HepG2 (cell line): ENCODE results near the gene HSD11B2. TPM values are rescaled to one million over a fixed set of nuclear protein-coding genes. Genes with fewer than 3 reads are reported as not detected.
A peak's percentile ranks its signal among the peaks of the same experiment; 100 is the strongest.

ENCODE experiments used
- ELF1 ChIP-seq: sonication (generic); formaldehyde crosslinking; IDR thresholded peaks from 2 replicates; pipeline ENCODE4 v1.4.0; 2020; ENCODE audit warnings: missing genetic modification reagents
- MAF1 ChIP-seq: sonication (generic); formaldehyde crosslinking; IDR thresholded peaks from 2 replicates; pipeline ENCODE4 v1.5.0; 2020; ENCODE audit warnings: missing genetic modification reagents, borderline replicate concordance
- NR1H2 ChIP-seq: sonication (generic); formaldehyde crosslinking; IDR thresholded peaks from 2 replicates; pipeline ENCODE4 v1.8.1; 2022; ENCODE audit warnings: low read depth, missing genetic modification reagents, borderline replicate concordance
- RBFOX2 ChIP-seq: fragments of 200-400 bp; formaldehyde crosslinking; IDR thresholded peaks from 2 replicates; pipeline ENCODE4 v1.6.1; 2017; ENCODE audit warnings: low read depth, mild to moderate bottlenecking, low read length
- SRSF1 ChIP-seq: fragments of 200-400 bp; formaldehyde crosslinking; optimal IDR thresholded peaks from 2 replicates; pipeline ENCODE3; 2017; ENCODE audit warnings: mild to moderate bottlenecking, low read depth, low read length, moderate library complexity
- THAP11 ChIP-seq: IDR thresholded peaks from 2 replicates; pipeline ENCODE4 v1.6.1; 2016; ENCODE audit warnings: missing biosample characterization, missing genetic modification reagents
- TOPORS ChIP-seq: sonication (generic); formaldehyde crosslinking; IDR thresholded peaks from 2 replicates; pipeline ENCODE4 v1.8.0; 2023; ENCODE audit warnings: mild to moderate bottlenecking, missing genetic modification reagents
- ZIK1 ChIP-seq: sonication (generic); formaldehyde crosslinking; IDR thresholded peaks from 2 replicates; pipeline ENCODE4 v1.5.0; 2020; ENCODE audit warnings: mild to moderate bottlenecking, low read depth, missing genetic modification reagents, borderline replicate concordance
- ZMYM4 ChIP-seq: sonication (generic); formaldehyde crosslinking; IDR thresholded peaks from 2 replicates; pipeline ENCODE4 v1.8.1; 2023; ENCODE audit warnings: mild to moderate bottlenecking, missing genetic modification reagents
- ZNF383 ChIP-seq: sonication (generic); formaldehyde crosslinking; IDR thresholded peaks from 2 replicates; pipeline ENCODE4 v1.4.0; 2020; ENCODE audit warnings: missing genetic modification reagents, mild to moderate bottlenecking, borderline replicate concordance
- ZNF761 ChIP-seq: sonication (generic); formaldehyde crosslinking; conservative IDR thresholded peaks from 2 replicates; pipeline ENCODE4 v1.4.0; 2020; ENCODE audit warnings: mild to moderate bottlenecking, missing genetic modification reagents
- ZNF891 ChIP-seq: sonication (generic); formaldehyde crosslinking; IDR thresholded peaks from 2 replicates; pipeline ENCODE4 v1.5.0; 2020; ENCODE audit warnings: mild to moderate bottlenecking, missing genetic modification reagents
- ZSCAN9 ChIP-seq: IDR thresholded peaks from 2 replicates; pipeline ENCODE4 v1.6.1; 2016; ENCODE audit warnings: borderline replicate concordance
- polyA plus RNA-seq, 8 experiments: library from polyadenylated mRNA; depleted of rRNA in 3 of 8; stranded (reverse) in 7 of 8; unstranded in 1 of 8; fragments of >200 nt; fragmentation: Illumina TruSeq in 4 of 8; extraction: Trizol in 4 of 8; gene quantifications; 2 replicates each; pipeline versions ENCODE4 v1.2.1 to v1.2.3, GENCODE V29; 2011 to 2016; ENCODE audit warnings: low read depth in 4 of 8, missing spikeins in 1 of 8, mixed read lengths in 1 of 8; ENCODE audit not compliant: insufficient read depth in 1 of 8
- total RNA-seq, 5 experiments: library from RNA; depleted of rRNA; stranded (reverse); fragments of >200 nt; fragmentation: Illumina TruSeq; extraction: Trizol; gene quantifications; 2 replicates each; pipeline ENCODE4 v1.2.3, GENCODE V29; 2016; ENCODE audit warnings: low read depth in 1 of 5
- TF ChIP-seq, protein P1 (sequence below): fragments of 450-650 bp; IDR thresholded peaks from 2 replicates; pipeline ENCODE4 v1.6.1; 2017; ENCODE audit warnings: mild to moderate bottlenecking
- TF ChIP-seq, protein P2 (sequence below): sonication (generic); formaldehyde crosslinking; IDR thresholded peaks from 2 replicates; pipeline ENCODE4 v1.4.0; 2020; ENCODE audit warnings: missing genetic modification reagents
- TF ChIP-seq, protein P3 (sequence below): sonication (generic); formaldehyde crosslinking; IDR thresholded peaks from 2 replicates; pipeline ENCODE4 v1.4.0; 2020; ENCODE audit warnings: mild to moderate bottlenecking, missing genetic modification reagents
- TF ChIP-seq, protein P4 (sequence below): sonication (generic); formaldehyde crosslinking; IDR thresholded peaks from 2 replicates; pipeline ENCODE4 v1.5.0; 2020; ENCODE audit warnings: mild to moderate bottlenecking, missing genetic modification reagents, borderline replicate concordance

HSD11B2 gene
- total and polyA plus RNA-seq, 2 of the 13 experiments (the other 11 are each of a cell fraction or from before 2014, with no cell fraction given), result 8.9 to 13.6 TPM

DNA sequence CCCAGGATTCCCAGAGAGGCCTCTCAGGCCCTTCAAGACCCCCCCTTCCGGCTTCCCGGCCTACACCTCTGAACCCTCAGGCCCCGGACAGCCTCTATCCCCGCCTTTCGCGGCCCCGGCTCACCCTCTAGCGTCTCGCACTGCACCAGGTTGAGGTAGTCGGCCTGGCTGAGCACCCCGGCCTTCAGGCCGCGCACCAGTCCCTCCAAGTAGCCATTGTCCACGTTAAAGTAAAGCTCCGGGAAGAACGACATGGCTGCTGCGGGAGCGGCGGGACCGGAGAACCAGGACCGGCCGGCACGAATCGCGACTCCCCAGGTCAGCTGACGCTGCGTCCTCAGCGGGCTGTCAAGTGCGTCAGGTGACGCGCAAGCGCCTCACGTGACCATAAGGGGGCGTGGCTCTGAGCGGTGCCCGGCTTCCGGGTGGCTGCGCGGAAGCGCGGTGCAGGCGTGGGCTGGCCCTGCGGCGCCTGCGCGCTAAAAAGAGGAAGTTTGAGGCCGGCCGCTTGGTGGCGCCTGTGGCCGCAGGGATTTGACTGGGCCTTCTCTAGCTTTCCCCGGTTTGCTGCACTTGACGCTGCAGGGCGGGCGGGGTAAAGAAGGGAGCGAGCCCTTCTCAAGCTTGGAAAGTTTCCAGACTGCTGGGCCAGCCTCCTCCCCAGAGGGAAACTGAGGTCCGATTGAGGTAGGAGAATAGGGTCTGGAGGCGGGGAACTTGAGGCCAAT is 50.1 kb downstream of the HSD11B2 start, which contains the start of gene ATP6V0D1 (continued):
- TF ChIP-seq, protein P1, sequence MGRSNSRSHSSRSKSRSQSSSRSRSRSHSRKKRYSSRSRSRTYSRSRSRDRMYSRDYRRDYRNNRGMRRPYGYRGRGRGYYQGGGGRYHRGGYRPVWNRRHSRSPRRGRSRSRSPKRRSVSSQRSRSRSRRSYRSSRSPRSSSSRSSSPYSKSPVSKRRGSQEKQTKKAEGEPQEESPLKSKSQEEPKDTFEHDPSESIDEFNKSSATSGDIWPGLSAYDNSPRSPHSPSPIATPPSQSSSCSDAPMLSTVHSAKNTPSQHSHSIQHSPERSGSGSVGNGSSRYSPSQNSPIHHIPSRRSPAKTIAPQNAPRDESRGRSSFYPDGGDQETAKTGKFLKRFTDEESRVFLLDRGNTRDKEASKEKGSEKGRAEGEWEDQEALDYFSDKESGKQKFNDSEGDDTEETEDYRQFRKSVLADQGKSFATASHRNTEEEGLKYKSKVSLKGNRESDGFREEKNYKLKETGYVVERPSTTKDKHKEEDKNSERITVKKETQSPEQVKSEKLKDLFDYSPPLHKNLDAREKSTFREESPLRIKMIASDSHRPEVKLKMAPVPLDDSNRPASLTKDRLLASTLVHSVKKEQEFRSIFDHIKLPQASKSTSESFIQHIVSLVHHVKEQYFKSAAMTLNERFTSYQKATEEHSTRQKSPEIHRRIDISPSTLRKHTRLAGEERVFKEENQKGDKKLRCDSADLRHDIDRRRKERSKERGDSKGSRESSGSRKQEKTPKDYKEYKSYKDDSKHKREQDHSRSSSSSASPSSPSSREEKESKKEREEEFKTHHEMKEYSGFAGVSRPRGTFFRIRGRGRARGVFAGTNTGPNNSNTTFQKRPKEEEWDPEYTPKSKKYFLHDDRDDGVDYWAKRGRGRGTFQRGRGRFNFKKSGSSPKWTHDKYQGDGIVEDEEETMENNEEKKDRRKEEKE, result no peak
- TF ChIP-seq ZSCAN9 (peak; percentile 92), NR1H2 (CRISPR knock-in tag) (peak; percentile 40; the same call in 1 of the 2 replicates), ELF1 (peak; percentile 100), SRSF1 (peak; percentile 14), ZNF383 (CRISPR knock-in tag) (no peak), ZMYM4 (CRISPR knock-in tag) (peak; percentile 91), RBFOX2 (peak; percentile 94), TOPORS (CRISPR knock-in tag) (peak; percentile 97), ZNF891 (CRISPR knock-in tag) (peak; percentile 56; the same call in 1 of the 2 replicates), ZNF761 (CRISPR knock-in tag) (peak; percentile 72; the same call in 1 of the 2 replicates), ZIK1 (peak; percentile 95; the same call in 1 of the 2 replicates), THAP11 (CRISPR knock-in tag) (peak; percentile 94), MAF1 (CRISPR knock-in tag) (peak; percentile 86)
- TF ChIP-seq, protein P2, sequence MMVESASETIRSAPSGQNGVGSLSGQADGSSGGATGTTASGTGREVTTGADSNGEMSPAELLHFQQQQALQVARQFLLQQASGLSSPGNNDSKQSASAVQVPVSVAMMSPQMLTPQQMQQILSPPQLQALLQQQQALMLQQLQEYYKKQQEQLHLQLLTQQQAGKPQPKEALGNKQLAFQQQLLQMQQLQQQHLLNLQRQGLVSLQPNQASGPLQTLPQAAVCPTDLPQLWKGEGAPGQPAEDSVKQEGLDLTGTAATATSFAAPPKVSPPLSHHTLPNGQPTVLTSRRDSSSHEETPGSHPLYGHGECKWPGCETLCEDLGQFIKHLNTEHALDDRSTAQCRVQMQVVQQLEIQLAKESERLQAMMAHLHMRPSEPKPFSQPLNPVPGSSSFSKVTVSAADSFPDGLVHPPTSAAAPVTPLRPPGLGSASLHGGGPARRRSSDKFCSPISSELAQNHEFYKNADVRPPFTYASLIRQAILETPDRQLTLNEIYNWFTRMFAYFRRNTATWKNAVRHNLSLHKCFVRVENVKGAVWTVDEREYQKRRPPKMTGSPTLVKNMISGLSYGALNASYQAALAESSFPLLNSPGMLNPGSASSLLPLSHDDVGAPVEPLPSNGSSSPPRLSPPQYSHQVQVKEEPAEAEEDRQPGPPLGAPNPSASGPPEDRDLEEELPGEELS, result peak; percentile 64
- TF ChIP-seq, protein P3, sequence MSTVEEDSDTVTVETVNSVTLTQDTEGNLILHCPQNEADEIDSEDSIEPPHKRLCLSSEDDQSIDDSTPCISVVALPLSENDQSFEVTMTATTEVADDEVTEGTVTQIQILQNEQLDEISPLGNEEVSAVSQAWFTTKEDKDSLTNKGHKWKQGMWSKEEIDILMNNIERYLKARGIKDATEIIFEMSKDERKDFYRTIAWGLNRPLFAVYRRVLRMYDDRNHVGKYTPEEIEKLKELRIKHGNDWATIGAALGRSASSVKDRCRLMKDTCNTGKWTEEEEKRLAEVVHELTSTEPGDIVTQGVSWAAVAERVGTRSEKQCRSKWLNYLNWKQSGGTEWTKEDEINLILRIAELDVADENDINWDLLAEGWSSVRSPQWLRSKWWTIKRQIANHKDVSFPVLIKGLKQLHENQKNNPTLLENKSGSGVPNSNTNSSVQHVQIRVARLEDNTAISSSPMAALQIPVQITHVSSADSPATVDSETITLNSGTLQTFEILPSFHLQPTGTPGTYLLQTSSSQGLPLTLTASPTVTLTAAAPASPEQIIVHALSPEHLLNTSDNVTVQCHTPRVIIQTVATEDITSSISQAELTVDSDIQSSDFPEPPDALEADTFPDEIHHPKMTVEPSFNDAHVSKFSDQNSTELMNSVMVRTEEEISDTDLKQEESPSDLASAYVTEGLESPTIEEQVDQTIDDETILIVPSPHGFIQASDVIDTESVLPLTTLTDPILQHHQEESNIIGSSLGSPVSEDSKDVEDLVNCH (CRISPR knock-in tag), result no peak
- TF ChIP-seq, protein P4, sequence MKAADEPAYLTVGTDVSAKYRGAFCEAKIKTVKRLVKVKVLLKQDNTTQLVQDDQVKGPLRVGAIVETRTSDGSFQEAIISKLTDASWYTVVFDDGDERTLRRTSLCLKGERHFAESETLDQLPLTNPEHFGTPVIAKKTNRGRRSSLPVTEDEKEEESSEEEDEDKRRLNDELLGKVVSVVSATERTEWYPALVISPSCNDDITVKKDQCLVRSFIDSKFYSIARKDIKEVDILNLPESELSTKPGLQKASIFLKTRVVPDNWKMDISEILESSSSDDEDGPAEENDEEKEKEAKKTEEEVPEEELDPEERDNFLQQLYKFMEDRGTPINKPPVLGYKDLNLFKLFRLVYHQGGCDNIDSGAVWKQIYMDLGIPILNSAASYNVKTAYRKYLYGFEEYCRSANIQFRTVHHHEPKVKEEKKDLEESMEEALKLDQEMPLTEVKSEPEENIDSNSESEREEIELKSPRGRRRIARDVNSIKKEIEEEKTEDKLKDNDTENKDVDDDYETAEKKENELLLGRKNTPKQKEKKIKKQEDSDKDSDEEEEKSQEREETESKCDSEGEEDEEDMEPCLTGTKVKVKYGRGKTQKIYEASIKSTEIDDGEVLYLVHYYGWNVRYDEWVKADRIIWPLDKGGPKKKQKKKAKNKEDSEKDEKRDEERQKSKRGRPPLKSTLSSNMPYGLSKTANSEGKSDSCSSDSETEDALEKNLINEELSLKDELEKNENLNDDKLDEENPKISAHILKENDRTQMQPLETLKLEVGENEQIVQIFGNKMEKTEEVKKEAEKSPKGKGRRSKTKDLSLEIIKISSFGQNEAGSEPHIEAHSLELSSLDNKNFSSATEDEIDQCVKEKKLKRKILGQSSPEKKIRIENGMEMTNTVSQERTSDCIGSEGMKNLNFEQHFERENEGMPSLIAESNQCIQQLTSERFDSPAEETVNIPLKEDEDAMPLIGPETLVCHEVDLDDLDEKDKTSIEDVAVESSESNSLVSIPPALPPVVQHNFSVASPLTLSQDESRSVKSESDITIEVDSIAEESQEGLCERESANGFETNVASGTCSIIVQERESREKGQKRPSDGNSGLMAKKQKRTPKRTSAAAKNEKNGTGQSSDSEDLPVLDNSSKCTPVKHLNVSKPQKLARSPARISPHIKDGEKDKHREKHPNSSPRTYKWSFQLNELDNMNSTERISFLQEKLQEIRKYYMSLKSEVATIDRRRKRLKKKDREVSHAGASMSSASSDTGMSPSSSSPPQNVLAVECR (CRISPR knock-in tag), result peak; percentile 100
